ENCODE results near the gene ADIPOR2.

Gene ADIPOR2

DNA sequence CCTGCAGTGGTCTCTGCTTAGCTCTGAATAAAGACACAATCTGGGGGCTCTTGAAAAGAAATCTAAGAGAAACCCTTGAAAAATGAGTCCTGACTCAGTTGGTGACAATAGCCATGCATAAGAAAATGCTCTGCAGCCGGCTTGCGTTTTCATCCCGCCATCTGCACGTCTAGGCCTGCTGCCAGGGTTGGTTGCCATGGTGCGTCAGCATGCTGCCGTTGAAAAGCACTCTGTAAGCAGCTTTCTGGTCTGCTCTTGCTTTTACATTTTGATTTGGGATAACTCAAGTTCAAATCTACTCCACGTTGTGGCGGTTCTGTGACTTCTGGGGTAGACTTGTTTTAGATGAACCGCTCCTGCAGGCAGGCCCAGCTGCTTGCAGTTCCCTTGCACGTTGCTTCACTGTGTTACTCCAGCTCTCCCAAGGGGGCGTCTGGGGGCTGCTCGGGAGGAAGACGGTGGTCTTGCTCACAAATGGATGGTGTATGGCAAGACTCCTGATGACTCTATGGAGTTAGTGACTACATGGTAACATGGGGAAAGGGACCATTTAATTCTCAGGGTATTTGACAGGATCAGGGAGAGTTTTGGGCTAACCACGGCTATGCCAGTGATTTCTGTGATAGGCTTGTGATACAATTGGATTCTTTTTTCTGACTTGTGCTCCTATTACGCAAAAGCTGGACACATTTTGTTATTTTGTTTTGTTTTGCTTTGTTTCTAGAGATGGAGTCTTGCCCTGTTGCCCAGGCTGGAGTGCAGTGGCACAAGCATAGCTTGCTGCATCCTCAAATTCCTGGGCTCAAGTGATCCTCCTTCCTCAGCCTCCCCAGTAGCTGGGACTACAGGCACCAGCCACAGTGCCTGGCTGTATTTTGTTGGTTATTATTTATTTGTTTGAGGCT lies 46.1 kb upstream of the ADIPOR2 start:
- Histone ChIP-seq H3K9ac (no peak overlapping the region), H3K27ac (peak overlapping the region; percentile 96), H3K4me3 (ENCODE audit: low read depth, low read length) (no peak overlapping the region), H3K36me3 (ENCODE audit: control insufficient read depth, insufficient read depth, low read length) (no peaks in the 10 kb centered on the region), H3K9me3 (ENCODE audit: control insufficient read depth, low read length) (no peaks in the 10 kb centered on the region), H3K4me2 (ENCODE audit: low read length) (peak overlapping the region; percentile 48), H3K79me2 (peaks cover 7% of the 10 kb centered on the region), H3K27me3 (ENCODE audit: control insufficient read depth, insufficient read depth, low read length) (no peaks in the 10 kb centered on the region), H3K4me1 (peaks cover 68% of the 10 kb centered on the region), H2AFZ (no peak overlapping the region)
- TF ChIP-seq, protein P1, sequence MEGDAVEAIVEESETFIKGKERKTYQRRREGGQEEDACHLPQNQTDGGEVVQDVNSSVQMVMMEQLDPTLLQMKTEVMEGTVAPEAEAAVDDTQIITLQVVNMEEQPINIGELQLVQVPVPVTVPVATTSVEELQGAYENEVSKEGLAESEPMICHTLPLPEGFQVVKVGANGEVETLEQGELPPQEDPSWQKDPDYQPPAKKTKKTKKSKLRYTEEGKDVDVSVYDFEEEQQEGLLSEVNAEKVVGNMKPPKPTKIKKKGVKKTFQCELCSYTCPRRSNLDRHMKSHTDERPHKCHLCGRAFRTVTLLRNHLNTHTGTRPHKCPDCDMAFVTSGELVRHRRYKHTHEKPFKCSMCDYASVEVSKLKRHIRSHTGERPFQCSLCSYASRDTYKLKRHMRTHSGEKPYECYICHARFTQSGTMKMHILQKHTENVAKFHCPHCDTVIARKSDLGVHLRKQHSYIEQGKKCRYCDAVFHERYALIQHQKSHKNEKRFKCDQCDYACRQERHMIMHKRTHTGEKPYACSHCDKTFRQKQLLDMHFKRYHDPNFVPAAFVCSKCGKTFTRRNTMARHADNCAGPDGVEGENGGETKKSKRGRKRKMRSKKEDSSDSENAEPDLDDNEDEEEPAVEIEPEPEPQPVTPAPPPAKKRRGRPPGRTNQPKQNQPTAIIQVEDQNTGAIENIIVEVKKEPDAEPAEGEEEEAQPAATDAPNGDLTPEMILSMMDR (IDR thresholded peaks at IDR 0.05) = no peak

DNA sequence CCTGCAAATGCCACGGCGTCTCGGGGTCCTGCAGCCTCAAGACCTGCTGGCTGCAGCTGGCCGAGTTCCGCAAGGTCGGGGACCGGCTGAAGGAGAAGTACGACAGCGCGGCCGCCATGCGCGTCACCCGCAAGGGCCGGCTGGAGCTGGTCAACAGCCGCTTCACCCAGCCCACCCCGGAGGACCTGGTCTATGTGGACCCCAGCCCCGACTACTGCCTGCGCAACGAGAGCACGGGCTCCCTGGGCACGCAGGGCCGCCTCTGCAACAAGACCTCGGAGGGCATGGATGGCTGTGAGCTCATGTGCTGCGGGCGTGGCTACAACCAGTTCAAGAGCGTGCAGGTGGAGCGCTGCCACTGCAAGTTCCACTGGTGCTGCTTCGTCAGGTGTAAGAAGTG lies 45.1 kb upstream of the ADIPOR2 start:
- Histone ChIP-seq H3K27me3 (ENCODE audit: control insufficient read depth, insufficient read depth, low read length) (no peaks in the 10 kb centered on the region), H2AFZ (no peak overlapping the region), H3K79me2 (peaks cover 7% of the 10 kb centered on the region), H3K9ac (no peak overlapping the region), H3K4me1 (peaks cover 76% of the 10 kb centered on the region), H3K9me3 (ENCODE audit: control insufficient read depth, low read length) (no peaks in the 10 kb centered on the region), H3K36me3 (ENCODE audit: control insufficient read depth, insufficient read depth, low read length) (no peaks in the 10 kb centered on the region), H3K27ac (peak overlapping the region; percentile 96), H3K4me3 (ENCODE audit: low read depth, low read length) (no peak overlapping the region), H3K4me2 (ENCODE audit: low read length) (no peak overlapping the region)
- TF ChIP-seq, protein P1 (IDR thresholded peaks at IDR 0.05) = no peak

DNA sequence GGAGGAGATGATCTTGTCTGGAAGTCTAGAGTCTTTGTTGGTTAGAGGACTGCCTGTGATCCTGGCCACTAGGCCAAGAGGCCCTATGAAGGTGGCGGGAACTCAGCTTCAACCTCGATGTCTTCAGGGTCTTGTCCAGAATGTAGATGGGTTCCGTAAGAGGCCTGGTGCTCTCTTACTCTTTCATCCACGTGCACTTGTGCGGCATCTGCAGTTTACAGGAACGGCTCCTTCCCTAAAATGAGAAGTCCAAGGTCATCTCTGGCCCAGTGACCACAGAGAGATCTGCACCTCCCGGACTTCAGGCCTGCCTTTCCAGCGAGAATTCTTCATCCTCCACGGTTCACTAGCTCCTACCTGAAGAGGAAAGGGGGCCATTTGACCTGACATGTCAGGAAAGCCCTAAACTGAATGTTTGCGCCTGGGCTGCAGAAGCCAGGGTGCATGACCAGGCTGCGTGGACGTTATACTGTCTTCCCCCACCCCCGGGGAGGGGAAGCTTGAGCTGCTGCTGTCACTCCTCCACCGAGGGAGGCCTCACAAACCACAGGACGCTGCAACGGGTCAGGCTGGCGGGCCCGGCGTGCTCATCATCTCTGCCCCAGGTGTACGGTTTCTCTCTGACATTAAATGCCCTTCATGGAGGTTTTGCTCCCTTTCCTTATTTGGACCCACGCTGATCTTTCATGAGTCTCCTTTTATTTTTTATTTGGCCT lies 44.1 kb upstream of the ADIPOR2 start:
- TF ChIP-seq, protein P1 (IDR thresholded peaks at IDR 0.05) = no peak
- Histone ChIP-seq H3K79me2 (peaks cover 3% of the 10 kb centered on the region), H3K4me1 (peaks cover 73% of the 10 kb centered on the region), H3K4me3 (ENCODE audit: low read depth, low read length) (no peak overlapping the region), H3K27me3 (ENCODE audit: control insufficient read depth, insufficient read depth, low read length) (no peaks in the 10 kb centered on the region), H3K27ac (peak overlapping the region; percentile 96), H2AFZ (peak overlapping the region; percentile 28), H3K36me3 (ENCODE audit: control insufficient read depth, insufficient read depth, low read length) (no peaks in the 10 kb centered on the region), H3K4me2 (ENCODE audit: low read length) (no peak overlapping the region), H3K9ac (no peak overlapping the region), H3K9me3 (ENCODE audit: control insufficient read depth, low read length) (no peaks in the 10 kb centered on the region)

DNA sequence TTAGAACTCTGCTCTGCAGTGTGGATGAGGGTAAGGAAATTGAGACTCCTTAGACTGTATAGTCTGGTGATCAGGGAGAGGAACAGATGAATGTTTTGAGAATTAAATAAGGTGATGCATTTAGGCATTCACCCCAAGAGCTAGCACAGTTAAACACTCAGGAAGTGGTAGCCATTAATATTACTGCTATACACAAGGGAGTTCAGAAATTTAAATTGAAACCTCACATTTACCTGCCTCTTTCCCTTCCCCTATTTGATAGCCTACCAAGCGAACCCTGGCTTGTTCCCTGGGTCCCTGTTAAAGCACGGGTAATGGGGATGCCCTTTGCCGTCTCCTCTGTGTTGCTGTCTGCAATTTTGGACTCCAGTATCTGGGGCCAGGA lies 43.6 kb upstream of the ADIPOR2 start:
- no peaks in the 10 kb centered on the region for H3K36me3 ChIP-seq (ENCODE audit: control insufficient read depth, insufficient read depth, low read length)
- TF ChIP-seq, protein P1 (IDR thresholded peaks at IDR 0.05) = no peak
- peaks cover 3% of the 10 kb centered on the region for H3K79me2 ChIP-seq
- H3K27me3 ChIP-seq (ENCODE audit: control insufficient read depth, insufficient read depth, low read length) = no peaks in the 10 kb centered on the region
- H3K4me3 ChIP-seq (ENCODE audit: low read depth, low read length) = no peak overlapping the region
- H3K27ac ChIP-seq = peak overlapping the region; percentile 96
- no peak overlapping the region for H3K4me2 ChIP-seq (ENCODE audit: low read length)
- no peak overlapping the region for H3K9ac ChIP-seq
- H3K9me3 ChIP-seq (ENCODE audit: control insufficient read depth, low read length) = no peaks in the 10 kb centered on the region
- peak overlapping the region; percentile 28 for H2AFZ ChIP-seq
- H3K4me1 ChIP-seq = peaks cover 67% of the 10 kb centered on the region
